Endodermal cell (in vitro differentiated cells): ENCODE measurements around the gene RUNX2. TPM values are rescaled to one million over a fixed set of nuclear protein-coding genes. Genes with fewer than 3 reads are reported as not detected.
A peak's percentile ranks its signal among the peaks of the same experiment; 100 is the strongest.

Source experiments
- DNase-seq: peaks from one replicate; pipeline ENCODE4 v3.0.0-alpha.2; 2017
- H3K27ac ChIP-seq: 2 replicates; pipeline ENCODE4 v1.5.1; 2013; ENCODE audit warnings: mild to moderate bottlenecking, low read depth, low read length, moderate library complexity
- H3K27me3 ChIP-seq: 2 replicates; pipeline ENCODE4 v1.6.1; 2013; ENCODE audit warnings: mild to moderate bottlenecking, low read length, moderate library complexity; ENCODE audit not compliant: insufficient read depth, control insufficient read depth, poor library complexity, severe bottlenecking
- H3K36me3 ChIP-seq: 2 replicates; pipeline ENCODE4 v1.7.0; 2013; ENCODE audit warnings: mild to moderate bottlenecking, low read length, moderate library complexity; ENCODE audit not compliant: control insufficient read depth, insufficient read depth
- H3K4me1 ChIP-seq: one replicate; pipeline ENCODE4 v1.7.0; 2013; ENCODE audit warnings: low read length; ENCODE audit not compliant: control insufficient read depth, insufficient read depth
- H3K4me3 ChIP-seq: 2 replicates; pipeline ENCODE4 v1.5.1; 2013; ENCODE audit warnings: mild to moderate bottlenecking, low read length, moderate library complexity
- H3K9ac ChIP-seq: 2 replicates; pipeline ENCODE4 v1.6.1; 2013; ENCODE audit warnings: mild to moderate bottlenecking, low read length, moderate library complexity; ENCODE audit not compliant: poor library complexity, severe bottlenecking; ENCODE audit errors: extremely low read depth
- H3K9me3 ChIP-seq: 2 replicates; pipeline ENCODE4 v1.6.1; 2013; ENCODE audit warnings: mild to moderate bottlenecking, low read length, moderate library complexity; ENCODE audit not compliant: control insufficient read depth
- H3K27ac Mint-ChIP-seq: 2 replicates; pipeline ENCODE4 v1.8.0; 2020; ENCODE audit warnings: mixed read lengths
- H3K27me3 Mint-ChIP-seq: 2 replicates; pipeline ENCODE4 v1.8.0; 2021; ENCODE audit warnings: mild to moderate bottlenecking, mixed read lengths; ENCODE audit not compliant: insufficient read depth
- H3K36me3 Mint-ChIP-seq: 2 replicates; pipeline ENCODE4 v1.8.0; 2020; ENCODE audit warnings: low read depth, mixed read lengths
- H3K4me1 Mint-ChIP-seq: 2 replicates; pipeline ENCODE4 v1.8.0; 2020; ENCODE audit warnings: mixed read lengths
- H3K4me3 Mint-ChIP-seq: 2 replicates; pipeline ENCODE4 v1.8.0; 2020; ENCODE audit warnings: mild to moderate bottlenecking, moderate library complexity, mixed read lengths
- H3K9me3 Mint-ChIP-seq: 2 replicates; pipeline ENCODE4 v1.8.0; 2020; ENCODE audit warnings: mild to moderate bottlenecking, mixed read lengths
- CTCF ChIP-seq: fragments of 200-600 bp; sonication (generic); conservative IDR thresholded peaks from 2 replicates; pipeline ENCODE4 v1.5.0; 2021; ENCODE audit warnings: antibody characterized with exemption, mild to moderate bottlenecking
- WGBS, 2 experiments: methylation state at CpG; one replicate each; pipeline versions ENCODE4 v1.1.5 to v1.1.7; 2013; ENCODE audit warnings: missing lambda C conversion rate in 2 of 2, mixed read lengths in 1 of 2; ENCODE audit not compliant: insufficient coverage in 1 of 2, insufficient read length in 1 of 2; 5-methylcytosine and 5-hydroxymethylcytosine counted together
- total RNA-seq, 2 donors: library from RNA; stranded (reverse); fragmentation: NEBNext Ultra II Directional in 1 of 2; extraction: Animal tissue kit (Norgen Biotek cat#: 25700) in 1 of 2; gene quantifications; 2 replicates in 1 of 2; 3 replicates in 1 of 2; pipeline ENCODE4 v1.2.1, GENCODE V29; 2021

Gene RUNX2
- total RNA-seq, 2 donors from 2014 or later, result 0.18 to 0.26 TPM

GRCh38 chr6:45658958-45659357 lies 330.8 kb downstream of the RUNX2 start:
- 91 to 100% methylated on average over 2 to 5 of the region's 5 CpGs for WGBS, 2 experiments
- Mint-ChIP-seq H3K9me3 (no peaks in the 10 kb centered on the region), H3K4me3 (no peak overlapping the region), H3K27ac (no peak overlapping the region), H3K27me3 (peaks cover 69% of the 10 kb centered on the region), H3K4me1 (peaks cover 2% of the 10 kb centered on the region), H3K36me3 (no peaks in the 10 kb centered on the region)
- Histone ChIP-seq H3K4me3 (no peak overlapping the region), H3K36me3 (no peaks in the 10 kb centered on the region), H3K9ac (no peak overlapping the region), H3K27me3 (no peaks in the 10 kb centered on the region), H3K9me3 (no peaks in the 10 kb centered on the region), H3K27ac (no peak overlapping the region), H3K4me1 (no peaks in the 10 kb centered on the region)
- no peak for DNase-seq
- TF ChIP-seq CTCF, result no peak

GRCh38 chr6:45661661-45662060 lies 333.5 kb downstream of the RUNX2 start:
- H3K9me3 ChIP-seq, result no peaks in the 10 kb centered on the region
- no peak overlapping the region for H3K4me3 Mint-ChIP-seq
- H3K9ac ChIP-seq, result no peak overlapping the region
- DNase-seq, result no peak
- no peak overlapping the region for H3K27ac Mint-ChIP-seq
- H3K27me3 ChIP-seq, result no peaks in the 10 kb centered on the region
- peaks cover 86% of the 10 kb centered on the region for H3K27me3 Mint-ChIP-seq
- no peaks in the 10 kb centered on the region for H3K36me3 ChIP-seq
- H3K27ac ChIP-seq, result no peak overlapping the region
- H3K4me3 ChIP-seq, result no peak overlapping the region
- no peaks in the 10 kb centered on the region for H3K4me1 ChIP-seq
- peaks cover 15% of the 10 kb centered on the region for H3K4me1 Mint-ChIP-seq
- TF ChIP-seq CTCF, result no peak
- H3K36me3 Mint-ChIP-seq, result no peaks in the 10 kb centered on the region
- no peaks in the 10 kb centered on the region for H3K9me3 Mint-ChIP-seq
- WGBS, 2 experiments, result 89 to 90% methylated on average over 5 of the region's 5 CpGs

GRCh38 chr6:45663251-45664221 lies 335.4 kb downstream of the RUNX2 start:
- no peaks in the 10 kb centered on the region for H3K36me3 ChIP-seq
- H3K4me3 ChIP-seq, result no peak overlapping the region
- H3K27ac ChIP-seq, result no peak overlapping the region
- peaks cover 71% of the 10 kb centered on the region for H3K27me3 Mint-ChIP-seq
- H3K27me3 ChIP-seq, result no peaks in the 10 kb centered on the region
- peak; percentile 49 for TF ChIP-seq CTCF
- H3K9me3 ChIP-seq, result no peaks in the 10 kb centered on the region
- peak; percentile 87 for DNase-seq
- no peak overlapping the region for H3K9ac ChIP-seq
- H3K27ac Mint-ChIP-seq, result no peak overlapping the region
- peak overlapping the region; percentile 42 for H3K4me3 Mint-ChIP-seq
- 90 to 94% methylated on average over 43 to 88 of the region's 88 CpGs for WGBS, 2 experiments
- no peaks in the 10 kb centered on the region for H3K36me3 Mint-ChIP-seq
- H3K9me3 Mint-ChIP-seq, result no peaks in the 10 kb centered on the region
- peaks cover 24% of the 10 kb centered on the region for H3K4me1 Mint-ChIP-seq
- H3K4me1 ChIP-seq, result no peaks in the 10 kb centered on the region
